Tibial nerve (tissue), 4 donors: ENCODE measurements around the gene TMEM248. TPM values are rescaled to one million over a fixed set of nuclear protein-coding genes. Genes with fewer than 3 reads are reported as not detected.
A peak's percentile ranks its signal among the peaks of the same experiment; 100 is the strongest.
"Not testable (repeated sequence)": the region's sequence is repeated elsewhere in the genome, so short reads cannot be mapped to it uniquely, and the experiment has no call there.

Experiments
- DNase-seq, 2 donors: peaks; one replicate each; pipeline ENCODE4 v3.0.0-alpha.2; 2019; ENCODE audit warnings: low spot score in 2 of 2
- H3K27ac ChIP-seq, 4 donors: fragments of 200-600 bp; sonication (generic) in 3 of 4; one replicate each; pipeline ENCODE4 v1.5.1; 2017 to 2019; ENCODE audit warnings: mild to moderate bottlenecking in 1 of 4
- H3K27me3 ChIP-seq, 2 donors: fragments of 200-600 bp; sonication (generic) in 1 of 2; one replicate each; pipeline versions ENCODE4 v1.5.1 to v1.6.0; 2017 to 2019
- H3K36me3 ChIP-seq, 3 donors: fragments of 200-600 bp; sonication (generic); one replicate each; pipeline ENCODE4 v1.5.1; 2018 to 2019
- H3K4me1 ChIP-seq, 4 donors: fragments of 200-600 bp; sonication (generic) in 3 of 4; one replicate each; pipeline ENCODE4 v1.5.1; 2017 to 2019
- H3K4me3 ChIP-seq, 4 donors: fragments of 200-600 bp; sonication (generic) in 3 of 4; one replicate each; pipeline ENCODE4 v1.5.1; 2017 to 2019; ENCODE audit warnings: mild to moderate bottlenecking in 1 of 4, moderate library complexity in 1 of 4
- H3K9me3 ChIP-seq, 4 donors: fragments of 200-600 bp; sonication (generic) in 3 of 4; one replicate each; pipeline ENCODE4 v1.5.1; 2017 to 2019
- CTCF ChIP-seq, 5 experiments: fragments of 200-600 bp in 3 of 5; fragments of 450-650 bp in 2 of 5; sonication (generic) in 3 of 5; IDR thresholded peaks; one replicate each; pipeline ENCODE4 v1.5.1; 2016 to 2019; ENCODE audit warnings: antibody characterized with exemption in 5 of 5, mild to moderate bottlenecking in 3 of 5, moderate library complexity in 2 of 5
- EP300 ChIP-seq, 2 donors: sonication (generic); formaldehyde crosslinking; IDR thresholded peaks; one replicate each; pipeline ENCODE4 v1.6.1; 2017; ENCODE audit warnings: antibody characterized with exemption in 2 of 2, mild to moderate bottlenecking in 1 of 2
- POLR2A ChIP-seq, 2 donors: fragments of 450-650 bp; IDR thresholded peaks; one replicate each; pipeline ENCODE4 v1.6.1; 2017; ENCODE audit warnings: antibody characterized with exemption in 2 of 2, mild to moderate bottlenecking in 2 of 2, moderate library complexity in 2 of 2
- WGBS, 2 donors: methylation state at CpG; one replicate each; pipeline ENCODE4 v1.1.5; 2018; 5-methylcytosine and 5-hydroxymethylcytosine counted together
- total RNA-seq, 4 donors: library from RNA; depleted of rRNA; stranded (reverse); fragments of >200 nt; gene quantifications; one replicate each; pipeline ENCODE4 v1.1.0, GENCODE V29; 2016

TMEM248 gene
- 100 to 1,000 TPM in 1 of 4 donors, 10 to 100 TPM in 3; 86.4 to 110 (median 94.9) TPM for total RNA-seq

GRCh38 chr7:66920769-66921395 lies at the start of gene TMEM248:
TMEM248 (plus strand) TSS chr7:66921225; CDS start chr7:66941866, 20,641 bp downstream.
- TF ChIP-seq EP300 (IDR thresholded peaks at IDR 0.05) (peak; percentile 80 to 93), POLR2A (IDR thresholded peaks at IDR 0.05) (peak in 1 of 2 donors; percentile 29), CTCF (IDR thresholded peaks at IDR 0.05) (peak in 1 of 5 experiments; percentile 29)

GRCh38 chr7:66873476-66873875 lies 47.5 kb upstream of the TMEM248 start:
- no peak for DNase-seq
- H3K27ac ChIP-seq = no peak overlapping the region
- H3K4me1 ChIP-seq = no peaks in the 10 kb centered on the region
- TF ChIP-seq EP300 (IDR thresholded peaks at IDR 0.05) (no peak), CTCF (IDR thresholded peaks at IDR 0.05) (no peak), POLR2A (IDR thresholded peaks at IDR 0.05) (no peak)
- peaks cover 0 to 32% (median 0%) of the 10 kb centered on the region in 3 donors for H3K36me3 ChIP-seq
- H3K4me3 ChIP-seq = no peak overlapping the region
- H3K27me3 ChIP-seq = no peaks in the 10 kb centered on the region
- 90 to 96% methylated on average over 3 of the region's 3 CpGs for WGBS, 2 donors
- H3K9me3 ChIP-seq = no peaks in the 10 kb centered on the region

More at GRCh38 chr7:66920769-66921395, at the start of gene TMEM248:
- H3K9me3 ChIP-seq = no peaks in the 10 kb centered on the region
- peaks cover 0 to 56% (median 22%) of the 10 kb centered on the region in 4 donors for H3K4me1 ChIP-seq
- H3K27ac ChIP-seq = peak within 1 kb of the TSS; percentile 37 to 89 (median 86)
- H3K27me3 ChIP-seq = no peaks in the 10 kb centered on the region
- H3K4me3 ChIP-seq = peak within 1 kb of the TSS; percentile 87 to 99 (median 94)
- DNase-seq = peak; percentile 79 to 88
- WGBS, 2 donors = 2 to 3% methylated on average over 58 to 66 of the region's 67 CpGs
- H3K36me3 ChIP-seq = no peaks in the 10 kb centered on the region

GRCh38 chr7:66877577-66878300 lies 43.3 kb upstream of the TMEM248 start:
- no peak overlapping the region for H3K27ac ChIP-seq
- H3K36me3 ChIP-seq = peaks cover 0 to 40% (median 0%) of the 10 kb centered on the region in 3 donors
- 95 to 96% methylated on average over 1 of the region's 1 CpG for WGBS, 2 donors

GRCh38 chr7:66878301-66878685 lies 42.7 kb upstream of the TMEM248 start:
- not testable (repeated sequence) for DNase-seq, H3K4me1 ChIP-seq, H3K9me3 ChIP-seq, H3K4me3 ChIP-seq, H3K27ac ChIP-seq, H3K27me3 ChIP-seq
- WGBS, 2 donors = 91 to 94% methylated on average over 7 of the region's 7 CpGs
- peaks cover 0 to 43% (median 0%) of the 10 kb centered on the region in 3 donors for H3K36me3 ChIP-seq

More at GRCh38 chr7:66877577-66878300, 43.3 kb upstream of the TMEM248 start:
- Histone ChIP-seq H3K9me3 (no peaks in the 10 kb centered on the region), H3K4me3 (no peak overlapping the region), H3K27me3 (no peaks in the 10 kb centered on the region), H3K4me1 (no peaks in the 10 kb centered on the region)
- no peak for DNase-seq
- no peak for TF ChIP-seq EP300 (IDR thresholded peaks at IDR 0.05)
- no peak for TF ChIP-seq CTCF (IDR thresholded peaks at IDR 0.05)
- TF ChIP-seq POLR2A (IDR thresholded peaks at IDR 0.05) = no peak

GRCh38 chr7:66880053-66880452 lies 41.0 kb upstream of the TMEM248 start:
- Histone ChIP-seq H3K4me3 (no peak overlapping the region), H3K9me3 (no peaks in the 10 kb centered on the region), H3K27me3 (no peaks in the 10 kb centered on the region), H3K4me1 (no peaks in the 10 kb centered on the region), H3K36me3 (peaks cover 0 to 56% (median 0%) of the 10 kb centered on the region in 3 donors), H3K27ac (no peak overlapping the region)
- TF ChIP-seq CTCF (IDR thresholded peaks at IDR 0.05) (no peak), POLR2A (IDR thresholded peaks at IDR 0.05) (no peak), EP300 (IDR thresholded peaks at IDR 0.05) (no peak)
- WGBS, 2 donors = 73 to 75% methylated on average over 5 of the region's 5 CpGs
- no peak for DNase-seq

- not testable (repeated sequence) for H3K27me3 ChIP-seq, H3K27ac ChIP-seq, H3K9me3 ChIP-seq, H3K4me1 ChIP-seq, DNase-seq, H3K4me3 ChIP-seq
- H3K36me3 ChIP-seq = peaks cover 0 to 61% (median 0%) of the 10 kb centered on the region in 3 donors
- 82 to 89% methylated on average over 6 of the region's 6 CpGs for WGBS, 2 donors
Measured at GRCh38 chr7:66880577-66880976, 40.4 kb upstream of the TMEM248 start.
